GM11168 (cell line): ENCODE data around the gene RFX1.
"Not testable (repeated sequence)": the region's sequence is repeated elsewhere in the genome, so short reads cannot be mapped to it uniquely, and the experiment has no call there.

Source experiments
- in situ Hi-C: fragments of 300-500 bp; cut with MboI; formaldehyde crosslinking; loops from one replicate; pipeline ENCODE4 v1.12.0; 2022; ENCODE audit warnings: low sequenced_read_pairs; ENCODE audit not compliant: unreplicated experiment

The RFX1 gene

GRCh38 chr19:13922118-13922517, 84.0 kb downstream of the RFX1 start:
- in situ Hi-C loops, result not testable (repeated sequence)

- in situ Hi-C loops, result no loop called here
Measured at GRCh38 chr19:13920940-13921747, 85.0 kb downstream of the RFX1 start.

GRCh38 chr19:13920524-13920923, 85.6 kb downstream of the RFX1 start:
- in situ Hi-C loops, result no loop called here

GRCh38 chr19:13918726-13919411, 87.3 kb downstream of the RFX1 start:
- in situ Hi-C loops, result no loop called here

GRCh38 chr19:13917888-13918406, 88.2 kb downstream of the RFX1 start:
- in situ Hi-C loops, result no loop called here

GRCh38 chr19:13914777-13915176, 91.3 kb downstream of the RFX1 start:
- in situ Hi-C loops, result no loop called here

- in situ Hi-C loops, result no loop called here
Measured at GRCh38 chr19:13913352-13913751, 92.8 kb downstream of the RFX1 start.
